ENCODE data around the gene DRC3. TPM values are rescaled to one million over a fixed set of nuclear protein-coding genes. Genes with fewer than 3 reads are reported as not detected.

The DRC3 gene
- 10 to 100 TPM; 14.1 to 27.3 (median 14.7) TPM for polyA plus RNA-seq (ENCODE audit: insufficient read length in 3 of 3)
- long read RNA-seq, donor 1, partial matches to known transcripts = 0 of 2 reads
- long read RNA-seq, donor 1, other reads (novel, unspliced or antisense) = 0 of 2 reads
- long read RNA-seq, donor 2, partial matches to known transcripts = 0 of 1 reads
- long read RNA-seq, donor 2, other reads (novel, unspliced or antisense) = 0 of 1 reads
- long read RNA-seq, donor 3, partial matches to known transcripts = 9 of 10 reads
- long read RNA-seq, donor 3, other reads (novel, unspliced or antisense) = 0 of 10 reads
- long read RNA-seq, donor 4, partial matches to known transcripts = 0 of 1 reads
- long read RNA-seq, donor 4, other reads (novel, unspliced or antisense) = 0 of 1 reads
- long read RNA-seq, donor 5 = 0 reads
- long read RNA-seq, donor 6, partial matches to known transcripts = 0 of 1 reads
- long read RNA-seq, donor 6, other reads (novel, unspliced or antisense) = 0 of 1 reads
- long read RNA-seq, donor 7, partial matches to known transcripts = 11 of 12 reads
- long read RNA-seq, donor 7, other reads (novel, unspliced or antisense) = 0 of 12 reads
- long read RNA-seq, donor 8 = 0 reads
- long read RNA-seq, donor 9, partial matches to known transcripts = 6 of 13 reads
- long read RNA-seq, donor 9, other reads (novel, unspliced or antisense) = 7 of 13 reads
- long read RNA-seq, donor 10 = 0 reads
- long read RNA-seq, donor 11, partial matches to known transcripts = 0 of 7 reads
- long read RNA-seq, donor 11, other reads (novel, unspliced or antisense) = 7 of 7 reads
- long read RNA-seq, donor 12, partial matches to known transcripts = 0 of 1 reads
- long read RNA-seq, donor 12, other reads (novel, unspliced or antisense) = 0 of 1 reads
- long read RNA-seq, donor 13 = 0 reads
- long read RNA-seq, donor 14, partial matches to known transcripts = 0 of 13 reads
- long read RNA-seq, donor 14, other reads (novel, unspliced or antisense) = 12 of 13 reads
- long read RNA-seq, donor 15 = 0 reads
- long read RNA-seq, donor 16, partial matches to known transcripts = 0 of 3 reads
- long read RNA-seq, donor 16, other reads (novel, unspliced or antisense) = 0 of 3 reads

- DNase-seq (ENCODE audit: extremely low read depth in 1 of 11, low read depth in 9 of 11, low spot score in 4 of 11) = peak; percentile 100
Measured at GRCh38 chr17:17972126-17972951, at the start of gene DRC3, which contains the start of gene TOM1L2. DRC3 (plus strand) TSS chr17:17972862; CDS start chr17:17977599, 4,737 bp downstream. TOM1L2 (minus strand) TSS chr17:17972400; CDS start chr17:17972313, 87 bp downstream.

GRCh38 chr17:17924131-17924856 lies 48.4 kb upstream of the DRC3 start:
- no peak for DNase-seq (ENCODE audit: extremely low read depth in 1 of 11, low read depth in 9 of 11, low spot score in 4 of 11)

- DNase-seq (ENCODE audit: extremely low read depth in 1 of 11, low read depth in 9 of 11, low spot score in 4 of 11) = no peak
Measured at GRCh38 chr17:17924857-17925250, 47.8 kb upstream of the DRC3 start.

- DNase-seq (ENCODE audit: extremely low read depth in 1 of 11, low read depth in 9 of 11, low spot score in 4 of 11) = no peak
Measured at GRCh38 chr17:17926036-17926435, 46.6 kb upstream of the DRC3 start.

- DNase-seq (ENCODE audit: extremely low read depth in 1 of 11, low read depth in 9 of 11, low spot score in 4 of 11) = no peak
Measured at GRCh38 chr17:17926840-17927449, 45.7 kb upstream of the DRC3 start.

GRCh38 chr17:17928398-17929287 lies 44.0 kb upstream of the DRC3 start:
- DNase-seq (ENCODE audit: extremely low read depth in 1 of 11, low read depth in 9 of 11, low spot score in 4 of 11) = no peak

- no peak for DNase-seq (ENCODE audit: extremely low read depth in 1 of 11, low read depth in 9 of 11, low spot score in 4 of 11)
Measured at GRCh38 chr17:17929655-17930380, 42.8 kb upstream of the DRC3 start.

GRCh38 chr17:17930674-17931073 lies 42.0 kb upstream of the DRC3 start:
- DNase-seq (ENCODE audit: extremely low read depth in 1 of 11, low read depth in 9 of 11, low spot score in 4 of 11) = no peak

GRCh38 chr17:17931159-17931558 lies 41.5 kb upstream of the DRC3 start:
- no peak for DNase-seq (ENCODE audit: extremely low read depth in 1 of 11, low read depth in 9 of 11, low spot score in 4 of 11)

- no peak for DNase-seq (ENCODE audit: extremely low read depth in 1 of 11, low read depth in 9 of 11, low spot score in 4 of 11)
Measured at GRCh38 chr17:17933775-17934174, 38.9 kb upstream of the DRC3 start.

- DNase-seq (ENCODE audit: extremely low read depth in 1 of 11, low read depth in 9 of 11, low spot score in 4 of 11) = no peak
Measured at GRCh38 chr17:17934214-17934613, 38.4 kb upstream of the DRC3 start.

GRCh38 chr17:17934806-17935205 lies 37.9 kb upstream of the DRC3 start:
- no peak for DNase-seq (ENCODE audit: extremely low read depth in 1 of 11, low read depth in 9 of 11, low spot score in 4 of 11)

- DNase-seq (ENCODE audit: extremely low read depth in 1 of 11, low read depth in 9 of 11, low spot score in 4 of 11) = no peak
Measured at GRCh38 chr17:17935321-17936271, 37.1 kb upstream of the DRC3 start.

GRCh38 chr17:17937201-17937853 lies 35.3 kb upstream of the DRC3 start:
- DNase-seq (ENCODE audit: extremely low read depth in 1 of 11, low read depth in 9 of 11, low spot score in 4 of 11) = no peak

- DNase-seq (ENCODE audit: extremely low read depth in 1 of 11, low read depth in 9 of 11, low spot score in 4 of 11) = no peak
Measured at GRCh38 chr17:17937958-17938357, 34.7 kb upstream of the DRC3 start.
